Measurements from ENCODE around the gene ELP2. TPM values are rescaled to one million over a fixed set of nuclear protein-coding genes. Genes with fewer than 3 reads are reported as not detected.

Gene ELP2
- polyA plus RNA-seq, 1 donor, result 75.7 TPM

- no peak for DNase-seq
Observed at GRCh38 chr18:36124841-36125240, 4.9 kb upstream of the ELP2 start.

GRCh38 chr18:36126668-36127067 is 3.0 kb upstream of the ELP2 start:
- no peak for DNase-seq

- no peak for DNase-seq
Observed at GRCh38 chr18:36127836-36128529, 1.7 kb upstream of the ELP2 start.

- DNase-seq, result peak; percentile 13
Observed at GRCh38 chr18:36128530-36128870, 1.2 kb upstream of the ELP2 start.

GRCh38 chr18:36128907-36129299 is 796 bp upstream of the ELP2 start:
- no peak for DNase-seq

- DNase-seq, result no peak
Observed at GRCh38 chr18:36130039-36130831, 536 bp downstream of the ELP2 start.

GRCh38 chr18:36130883-36131653 is 1.4 kb downstream of the ELP2 start:
- no peak for DNase-seq

- DNase-seq, result no peak
Observed at GRCh38 chr18:36131692-36132483, 2.2 kb downstream of the ELP2 start.

GRCh38 chr18:36132756-36133155 is 3.1 kb downstream of the ELP2 start:
- no peak for DNase-seq

GRCh38 chr18:36135264-36135663 is 5.6 kb downstream of the ELP2 start:
- no peak for DNase-seq

- no peak for DNase-seq
Observed at GRCh38 chr18:36139245-36139644, 9.5 kb downstream of the ELP2 start.

- no peak for DNase-seq
Observed at GRCh38 chr18:36141576-36141975, 11.9 kb downstream of the ELP2 start.

- no peak for DNase-seq
Observed at GRCh38 chr18:36142751-36143150, 13.1 kb downstream of the ELP2 start.

GRCh38 chr18:36143391-36143790 is 13.7 kb downstream of the ELP2 start:
- DNase-seq, result no peak

- DNase-seq, result no peak
Observed at GRCh38 chr18:36149514-36150289, 20.0 kb downstream of the ELP2 start.

GRCh38 chr18:36152781-36153180 is 23.1 kb downstream of the ELP2 start:
- DNase-seq, result no peak

- no peak for DNase-seq
Observed at GRCh38 chr18:36153203-36153602, 23.5 kb downstream of the ELP2 start.

- DNase-seq, result no peak
Observed at GRCh38 chr18:36153771-36154170, 24.1 kb downstream of the ELP2 start.

GRCh38 chr18:36155851-36156757 is 26.4 kb downstream of the ELP2 start:
- DNase-seq, result no peak

GRCh38 chr18:36157441-36157840 is 27.7 kb downstream of the ELP2 start:
- DNase-seq, result no peak

Data from hindlimb muscle (tissue), 1 donor.